ENCODE data around the gene DLGAP4.
A peak's percentile ranks its signal among the peaks of the same experiment; 100 is the strongest.

The DLGAP4 gene

GRCh38 chr20:36481380-36482043, 175.4 kb downstream of the DLGAP4 start:
- no peak for DNase-seq

- DNase-seq, result no peak
These were observed 175.9 kb downstream of the DLGAP4 start for GRCh38 chr20:36482044-36482473.

GRCh38 chr20:36483209-36483918, 177.2 kb downstream of the DLGAP4 start:
- no peak for DNase-seq

GRCh38 chr20:36483919-36484808, 178.0 kb downstream of the DLGAP4 start:
- DNase-seq, result no peak

DNA sequence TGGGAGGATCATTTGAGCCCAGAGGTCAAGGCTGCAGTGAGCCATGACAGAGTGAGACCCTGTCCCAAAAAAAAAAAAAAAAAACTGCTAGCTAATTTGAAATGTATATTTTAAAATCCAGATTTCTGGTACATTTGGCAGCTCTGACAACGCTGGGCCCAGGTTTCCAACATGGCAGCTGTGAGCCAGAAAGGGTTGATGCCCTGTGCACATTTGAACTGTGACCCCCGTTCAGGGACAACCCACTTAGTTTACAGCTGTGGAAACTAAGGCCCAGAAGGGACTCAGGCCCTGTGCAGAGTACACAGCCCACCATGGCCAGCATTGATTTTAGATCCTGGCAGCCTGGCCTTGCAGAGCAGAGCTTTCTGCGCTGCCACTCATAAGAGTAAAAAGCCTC, 179.1 kb downstream of the DLGAP4 start:
- no peak for DNase-seq

DNA sequence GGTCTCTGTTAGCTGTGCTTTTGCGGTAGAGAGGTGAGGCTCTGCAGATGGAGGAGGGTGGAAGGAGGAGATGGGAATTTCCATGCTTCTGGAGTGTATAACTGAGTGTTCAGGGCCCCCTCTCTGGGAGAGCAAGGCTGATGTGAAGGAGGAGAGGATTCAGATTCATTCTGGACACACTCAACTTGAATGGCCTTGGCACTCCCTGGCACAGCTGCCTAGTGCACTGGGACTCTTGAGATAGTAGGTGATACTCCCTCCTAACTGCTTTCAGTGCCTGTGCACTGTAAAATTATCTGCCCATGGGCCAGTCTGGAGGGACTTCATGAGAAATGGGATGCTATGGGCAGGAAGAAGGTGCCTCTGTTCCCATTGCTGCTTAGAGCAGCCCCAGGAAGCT, 180.9 kb downstream of the DLGAP4 start:
- no peak for DNase-seq

- no peak for DNase-seq
These were observed 184.1 kb downstream of the DLGAP4 start for GRCh38 chr20:36490191-36490590.

GRCh38 chr20:36491901-36492617, 185.9 kb downstream of the DLGAP4 start:
- peak; percentile 64 for DNase-seq

DNA sequence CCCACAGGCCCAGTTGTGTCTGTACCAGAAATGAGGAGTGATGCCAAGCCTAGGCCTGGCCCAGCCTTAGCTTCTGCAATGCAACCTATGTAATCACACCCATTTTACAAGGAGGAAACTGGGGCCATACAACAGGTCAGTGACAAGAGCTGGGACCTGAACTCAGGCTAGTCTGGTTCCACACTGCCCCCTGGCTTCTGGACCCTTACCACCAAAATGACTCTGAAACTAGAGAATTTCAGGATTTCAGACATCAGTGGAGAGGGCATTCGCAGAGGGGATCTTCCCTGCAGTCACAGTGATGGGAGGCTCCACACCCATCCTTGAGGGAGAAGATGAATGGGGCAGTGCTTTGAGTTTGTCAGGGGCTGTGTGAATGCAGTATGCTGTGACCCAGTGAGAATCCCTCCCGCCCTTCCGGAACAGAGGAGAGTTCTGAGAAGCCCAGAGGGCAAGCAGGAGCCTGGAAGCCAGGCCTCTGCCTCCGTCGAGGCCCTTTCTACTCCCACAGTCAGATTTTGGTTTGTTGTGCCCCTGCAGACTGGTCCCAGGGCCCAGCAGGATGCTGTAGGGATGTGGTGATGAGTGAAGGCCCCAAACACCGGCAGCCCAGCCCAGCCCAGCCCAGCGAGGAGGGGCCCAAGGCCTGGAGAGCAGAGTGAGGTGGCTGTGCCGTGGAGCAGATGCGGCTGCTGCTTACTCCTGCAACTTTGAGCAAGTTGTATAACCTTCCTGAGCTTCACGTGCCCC, 187.1 kb downstream of the DLGAP4 start:
- no peak for DNase-seq

- no peak for DNase-seq
These were observed 187.6 kb downstream of the DLGAP4 start for GRCh38 chr20:36493801-36494114.

GRCh38 chr20:36496707-36497669, 190.8 kb downstream of the DLGAP4 start:
- DNase-seq, result no peak

GRCh38 chr20:36497856-36498255, 191.7 kb downstream of the DLGAP4 start:
- DNase-seq, result no peak

DNA sequence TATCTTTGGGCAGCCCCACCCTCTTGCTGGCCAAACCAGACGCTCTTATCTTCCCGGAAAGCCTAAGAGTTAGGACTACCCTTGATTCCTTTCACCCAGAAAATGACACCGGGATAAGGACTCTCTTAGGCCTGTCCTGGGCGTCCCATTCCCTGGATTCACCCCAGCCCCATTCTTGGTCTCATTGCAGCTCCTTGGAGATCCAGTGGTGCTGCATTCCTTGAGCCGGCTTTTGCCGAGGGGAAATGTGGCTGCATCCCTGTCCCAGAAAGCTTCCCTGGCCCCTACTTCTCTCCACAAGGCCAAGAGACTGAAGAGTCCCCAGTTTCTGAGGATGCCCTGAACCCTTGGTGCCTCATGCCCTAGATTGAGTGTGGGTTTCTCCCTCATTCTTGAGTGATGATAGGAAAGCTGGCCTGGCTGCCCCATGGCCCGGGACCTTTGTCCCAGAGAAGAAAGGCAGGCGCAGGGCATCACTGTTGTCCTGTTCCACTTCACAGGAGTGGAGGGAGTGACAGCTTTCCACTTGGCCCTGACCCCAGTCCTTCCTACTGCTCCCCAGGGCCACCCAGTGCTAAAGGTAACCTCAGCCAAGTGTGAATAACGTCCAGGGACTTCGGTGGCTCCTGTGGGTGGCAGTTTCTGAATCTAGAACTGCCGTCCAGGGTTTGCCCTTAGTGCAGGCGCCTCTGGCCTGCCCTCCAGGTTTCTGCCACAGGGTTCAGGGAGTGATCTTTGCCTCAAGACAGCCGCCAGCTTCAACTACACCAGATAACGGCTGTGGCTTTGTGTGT, 192.4 kb downstream of the DLGAP4 start:
- DNase-seq, result no peak

GRCh38 chr20:36499211-36499610, 193.1 kb downstream of the DLGAP4 start:
- no peak for DNase-seq

GRCh38 chr20:36499723-36500501, 193.8 kb downstream of the DLGAP4 start:
- no peak for DNase-seq

- DNase-seq, result peak; percentile 18
These were observed 195.3 kb downstream of the DLGAP4 start for GRCh38 chr20:36501367-36502006.

GRCh38 chr20:36504295-36504694, 198.2 kb downstream of the DLGAP4 start:
- DNase-seq, result no peak

GRCh38 chr20:36506253-36506652, 200.1 kb downstream of the DLGAP4 start:
- no peak for DNase-seq

DNA sequence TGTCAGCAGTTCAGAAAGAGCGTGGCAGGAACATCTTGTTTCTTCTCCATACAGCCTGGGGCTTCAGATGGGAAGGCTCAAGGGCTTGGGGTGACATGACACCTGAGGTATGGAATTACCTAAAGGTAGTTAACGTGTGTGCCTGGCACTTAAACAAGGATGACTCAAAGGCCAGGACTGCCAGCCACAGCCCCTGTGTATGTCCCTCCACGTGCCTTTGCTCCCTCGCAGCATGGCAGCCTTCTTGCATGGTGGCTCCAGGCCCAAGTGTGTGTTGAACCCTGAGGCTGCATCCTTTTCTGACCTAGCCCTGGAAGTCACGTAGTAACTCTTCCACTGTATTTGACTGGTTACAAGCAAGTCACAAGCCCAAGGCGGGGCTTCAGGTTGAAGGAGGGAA, 201.6 kb downstream of the DLGAP4 start:
- no peak for DNase-seq

Measured in activated CD4-positive, alpha-beta T cell treated with anti-CD3 and anti-CD28 coated beads for 48 hours (primary cell).